Mononuclear cell (primary cell): ENCODE data around the gene ANKH. TPM values are rescaled to one million over a fixed set of nuclear protein-coding genes. Genes with fewer than 3 reads are reported as not detected.
"Not testable (repeated sequence)": the region's sequence is repeated elsewhere in the genome, so short reads cannot be mapped to it uniquely, and the experiment has no call there.

Experiments
- H3K27me3 ChIP-seq: 2 replicates; pipeline ENCODE4 v1.6.0; 2011; ENCODE audit warnings: low read length, control low read depth; ENCODE audit not compliant: insufficient read depth
- H3K4me1 ChIP-seq: 2 replicates; pipeline ENCODE4 v1.5.1; 2011; ENCODE audit warnings: mild to moderate bottlenecking, low read length, control low read depth; ENCODE audit not compliant: insufficient read depth
- H3K4me3 ChIP-seq: 2 replicates; pipeline ENCODE4 v1.5.1; 2011; ENCODE audit warnings: mild to moderate bottlenecking, low read length, moderate library complexity
- H3K9me3 ChIP-seq: 2 replicates; pipeline ENCODE4 v1.5.1; 2011; ENCODE audit warnings: low read depth, mild to moderate bottlenecking, control low read depth, low read length
- total RNA-seq: library from RNA; depleted of rRNA; stranded (reverse); fragments of >200 nt; gene quantifications from one replicate; pipeline ENCODE4 v1.2.3, GENCODE V29; 2012

Gene ANKH
- total RNA-seq, 1 donor: 35.7 TPM

DNA sequence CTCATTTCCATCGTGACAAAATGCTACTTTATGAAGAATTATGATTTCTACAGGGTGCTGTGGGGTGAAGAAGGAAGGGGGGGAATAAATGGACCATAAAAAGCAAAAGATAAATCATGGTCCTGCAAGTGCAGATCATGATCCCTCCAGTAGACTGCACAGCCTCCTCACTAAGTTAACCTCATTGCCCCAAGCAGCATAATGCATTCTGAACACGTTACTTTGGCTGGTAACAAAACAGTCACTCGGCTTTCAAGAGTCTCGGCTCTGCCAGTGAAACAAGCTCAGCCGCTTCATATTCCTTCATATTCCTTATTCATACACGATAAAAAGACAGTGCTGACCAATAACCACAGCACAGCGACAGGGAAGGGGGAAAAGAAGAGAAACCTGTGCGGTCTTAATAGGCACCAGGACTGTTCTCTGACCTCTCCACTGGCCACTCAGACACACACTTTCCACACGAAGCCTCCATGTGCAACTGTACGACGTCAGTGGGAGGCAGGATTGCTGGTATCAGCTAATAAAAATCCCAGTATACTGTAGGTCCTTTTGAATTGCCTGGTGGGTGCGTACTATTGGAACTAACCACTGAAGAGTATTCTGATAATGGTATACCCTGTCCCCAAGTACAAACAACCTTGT, 60.5 kb downstream of the ANKH start:
- H3K4me3 ChIP-seq: no peak overlapping the region
- peaks cover 34% of the 10 kb centered on the region for H3K4me1 ChIP-seq
- no peaks in the 10 kb centered on the region for H3K27me3 ChIP-seq
- H3K9me3 ChIP-seq: no peaks in the 10 kb centered on the region

DNA sequence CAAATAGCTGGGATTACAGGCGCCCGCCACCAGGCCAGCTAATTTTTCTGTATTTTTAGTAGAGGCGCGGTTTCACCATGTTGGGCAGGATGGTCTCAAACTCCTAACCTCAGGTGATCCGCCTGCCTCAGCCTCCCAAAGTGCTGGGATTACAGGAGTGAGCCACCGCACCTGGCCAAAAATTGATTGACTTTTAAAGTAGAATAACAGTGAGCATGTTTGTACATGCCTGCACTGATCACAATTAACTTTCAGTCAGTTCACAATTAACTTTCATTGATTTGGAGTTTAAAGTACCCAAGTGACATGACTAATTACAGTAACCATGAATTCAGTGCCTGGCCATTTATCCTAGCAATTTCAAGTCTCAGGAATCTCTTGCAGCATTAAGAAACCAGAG, 61.3 kb downstream of the ANKH start:
- Histone ChIP-seq H3K9me3 (no peaks in the 10 kb centered on the region), H3K27me3 (no peaks in the 10 kb centered on the region), H3K4me3 (no peak overlapping the region), H3K4me1 (peaks cover 34% of the 10 kb centered on the region)

DNA sequence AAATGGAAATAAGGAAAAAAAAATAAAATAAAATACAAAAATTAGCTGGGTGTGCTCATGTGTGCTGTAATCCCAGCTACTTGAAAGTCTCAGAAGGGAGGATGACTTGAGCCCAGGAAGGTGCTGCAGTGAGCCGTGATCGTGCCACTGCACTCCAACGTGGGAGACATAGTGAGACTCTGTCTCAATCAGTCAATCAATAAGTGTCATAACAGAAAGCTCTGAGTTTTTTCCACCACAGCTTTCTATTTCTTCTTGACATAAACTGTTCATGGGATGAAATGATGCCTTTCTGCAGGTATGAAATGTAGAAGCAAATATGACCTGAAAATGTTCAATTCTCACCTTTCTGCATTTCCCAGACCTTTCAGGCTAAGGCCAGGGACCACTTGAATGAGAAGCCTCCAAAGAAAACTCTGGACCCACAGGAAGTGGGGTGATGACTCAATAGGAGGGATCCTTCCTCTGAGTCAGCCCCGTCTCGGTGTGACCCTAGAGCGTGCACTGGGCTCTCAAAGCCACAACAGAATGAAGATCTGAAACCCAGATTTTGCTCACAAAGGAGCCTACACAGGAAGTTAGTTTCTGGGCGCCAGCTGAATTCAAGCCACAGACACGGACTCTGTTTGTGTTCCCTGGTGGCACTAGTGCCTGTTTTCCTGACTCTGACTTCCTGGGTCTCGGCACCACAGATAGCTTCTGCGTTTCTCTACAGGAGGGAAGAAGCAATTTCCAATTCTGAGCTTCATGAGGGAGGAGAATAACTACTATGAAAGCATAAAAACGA, 62.0 kb downstream of the ANKH start:
- H3K4me3 ChIP-seq: no peak overlapping the region
- H3K27me3 ChIP-seq: no peaks in the 10 kb centered on the region
- H3K4me1 ChIP-seq: peaks cover 34% of the 10 kb centered on the region
- H3K9me3 ChIP-seq: no peaks in the 10 kb centered on the region

DNA sequence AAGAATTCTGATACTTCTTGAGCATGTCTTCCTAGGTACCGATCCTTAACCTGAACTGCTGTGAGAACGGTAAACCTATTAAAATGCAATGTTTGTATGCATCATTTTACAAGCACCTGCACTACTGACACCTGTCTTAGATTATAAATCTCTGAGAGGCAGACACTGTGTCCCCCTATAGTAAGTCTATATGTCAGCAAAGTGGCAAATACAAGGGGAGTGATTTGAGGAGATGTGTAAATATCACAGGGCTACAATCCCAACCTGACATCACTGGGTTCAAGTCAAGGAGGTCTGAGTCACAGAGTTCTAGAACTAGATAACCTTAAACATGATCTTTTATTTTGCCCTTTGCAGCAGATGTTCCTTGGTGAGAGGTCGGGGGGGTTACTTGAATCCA, 64.1 kb downstream of the ANKH start:
- peaks cover 26% of the 10 kb centered on the region for H3K4me1 ChIP-seq
- no peaks in the 10 kb centered on the region for H3K9me3 ChIP-seq
- no peak overlapping the region for H3K4me3 ChIP-seq
- H3K27me3 ChIP-seq: no peaks in the 10 kb centered on the region

DNA sequence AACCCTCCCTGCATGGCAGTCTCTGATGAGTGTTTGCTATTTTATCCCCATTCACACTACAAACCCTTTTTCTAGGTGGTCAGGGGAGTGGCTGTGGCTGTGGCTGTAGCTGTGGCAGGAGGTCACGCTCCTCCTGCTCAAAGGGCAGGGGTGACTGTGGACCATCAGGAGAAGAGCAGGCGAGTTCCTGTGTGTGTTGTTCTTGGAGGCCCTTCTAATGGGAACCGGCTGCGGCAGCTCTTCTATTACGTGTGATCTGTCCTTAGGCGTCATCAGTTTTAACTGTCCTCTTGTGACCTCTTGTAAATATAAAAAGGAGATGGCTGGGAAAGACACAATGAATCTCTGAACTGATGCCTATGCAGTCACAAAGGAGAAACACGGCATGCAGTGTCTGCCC, 65.1 kb downstream of the ANKH start:
- Histone ChIP-seq H3K4me1 (peaks cover 22% of the 10 kb centered on the region), H3K9me3 (no peaks in the 10 kb centered on the region), H3K4me3 (no peak overlapping the region), H3K27me3 (no peaks in the 10 kb centered on the region)

DNA sequence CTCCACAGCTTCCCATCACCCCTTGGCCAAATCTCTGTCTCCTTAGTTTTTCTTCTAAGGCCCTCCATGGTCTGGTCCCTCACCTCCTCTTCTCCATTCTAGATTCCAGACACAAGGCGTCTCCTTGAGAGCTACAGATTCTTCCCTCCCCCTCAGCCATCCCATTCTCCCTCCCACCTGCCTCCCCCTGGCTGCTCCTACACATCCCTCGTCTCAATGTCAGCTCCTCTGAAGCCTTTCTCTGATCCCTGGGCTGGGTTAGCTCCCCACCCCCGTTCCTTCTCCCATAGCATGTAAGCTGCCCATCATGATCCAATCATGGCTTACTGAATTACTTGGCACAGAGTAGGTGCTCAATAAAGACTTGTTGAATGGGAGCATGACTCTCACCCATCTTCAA, 69.0 kb downstream of the ANKH start:
- Histone ChIP-seq H3K4me1 (no peaks in the 10 kb centered on the region), H3K27me3 (no peaks in the 10 kb centered on the region), H3K9me3 (no peaks in the 10 kb centered on the region), H3K4me3 (no peak overlapping the region)

DNA sequence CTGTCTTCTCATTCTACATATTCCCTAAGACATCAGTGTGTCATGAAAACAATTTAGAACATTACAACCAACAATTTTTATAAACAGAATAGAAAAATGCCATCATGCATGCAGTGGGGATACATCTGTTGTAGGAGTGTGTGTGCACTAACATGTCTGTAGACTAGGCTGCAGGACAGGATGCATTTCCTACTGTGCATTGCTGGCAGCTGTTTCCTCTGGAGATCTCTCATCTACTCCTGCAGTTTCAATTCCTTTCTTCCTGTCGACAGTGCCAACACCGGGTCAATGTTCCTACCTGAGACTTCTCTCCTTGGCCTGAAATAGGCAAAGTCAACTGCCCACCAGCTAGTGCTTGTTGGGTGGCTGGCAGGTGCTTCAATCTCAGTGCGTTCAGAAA, 69.8 kb downstream of the ANKH start:
- Histone ChIP-seq H3K27me3 (no peaks in the 10 kb centered on the region), H3K4me3 (no peak overlapping the region), H3K4me1 (no peaks in the 10 kb centered on the region), H3K9me3 (no peaks in the 10 kb centered on the region)

DNA sequence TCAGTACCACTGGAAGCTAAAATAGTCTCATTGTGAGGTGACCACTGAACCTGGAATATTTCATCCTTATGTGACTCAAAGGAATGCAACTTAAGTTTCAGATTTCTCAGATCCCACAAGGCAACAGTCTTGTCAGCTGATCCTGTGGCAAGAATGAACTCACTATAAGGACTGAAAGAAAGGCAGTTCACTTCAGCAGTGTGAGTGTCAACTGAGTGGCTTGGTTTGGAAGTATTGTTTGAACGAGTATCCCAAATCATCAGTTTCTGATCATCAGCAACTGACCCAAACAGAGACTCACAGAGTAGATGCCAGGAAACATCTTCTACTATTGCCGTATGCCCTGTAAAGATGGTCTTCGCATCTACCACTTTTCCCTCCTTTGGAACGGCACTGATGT, 74.2 kb downstream of the ANKH start:
- not testable (repeated sequence) for H3K27me3 ChIP-seq, H3K4me3 ChIP-seq, H3K9me3 ChIP-seq, H3K4me1 ChIP-seq

DNA sequence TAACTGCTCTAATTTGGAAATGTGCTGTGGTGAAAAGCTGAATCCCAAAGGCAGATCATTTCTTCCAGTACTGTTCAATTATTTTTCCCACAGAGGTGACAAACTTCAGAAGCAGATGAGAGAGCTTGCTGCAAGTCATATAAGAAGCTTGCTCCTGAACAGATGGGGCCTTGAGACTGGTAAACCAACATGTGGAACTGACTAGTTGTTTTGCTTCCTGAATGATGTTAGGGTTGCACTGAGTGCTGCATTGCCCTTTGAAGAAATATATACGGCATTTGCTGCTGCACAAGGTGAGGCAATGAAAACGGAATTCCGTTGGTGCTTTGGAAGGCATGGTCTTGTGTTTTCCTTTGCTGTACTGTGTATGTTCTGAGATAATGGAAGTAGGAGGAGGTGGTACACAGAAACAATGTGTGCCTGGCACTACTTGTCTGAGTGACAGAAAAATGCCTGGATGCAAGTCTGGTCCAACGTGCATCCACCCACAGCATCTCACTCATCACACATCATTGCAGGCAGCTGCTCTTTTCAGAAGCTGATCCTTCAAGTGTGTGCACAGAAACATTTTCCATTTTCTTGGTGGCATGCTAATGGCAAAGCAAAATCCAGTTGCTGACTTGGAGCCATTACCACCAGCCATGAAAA, 76.9 kb downstream of the ANKH start:
- Histone ChIP-seq H3K4me1 (no peaks in the 10 kb centered on the region), H3K27me3 (no peaks in the 10 kb centered on the region), H3K9me3 (no peaks in the 10 kb centered on the region), H3K4me3 (no peak overlapping the region)

DNA sequence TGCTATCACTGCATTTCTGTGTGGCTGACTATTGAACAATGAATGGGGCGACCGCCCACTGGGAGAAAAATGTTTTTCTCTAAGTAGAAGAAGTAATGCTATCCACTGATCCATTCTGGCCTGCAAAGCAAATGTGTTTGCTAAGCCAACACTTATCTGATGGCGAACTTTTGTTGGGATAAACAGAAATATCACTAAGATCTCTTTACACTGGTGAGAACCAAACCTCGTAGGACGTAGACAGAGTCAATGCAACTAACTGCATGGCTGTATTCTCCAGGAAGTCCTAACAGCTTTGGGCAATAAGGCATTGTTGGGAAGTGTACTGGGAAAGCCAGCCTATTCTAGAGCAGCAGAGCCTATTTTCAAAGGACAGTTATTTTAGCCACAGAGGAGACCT, 77.7 kb downstream of the ANKH start:
- H3K27me3 ChIP-seq: no peaks in the 10 kb centered on the region
- no peaks in the 10 kb centered on the region for H3K4me1 ChIP-seq
- no peak overlapping the region for H3K4me3 ChIP-seq
- H3K9me3 ChIP-seq: no peaks in the 10 kb centered on the region

DNA sequence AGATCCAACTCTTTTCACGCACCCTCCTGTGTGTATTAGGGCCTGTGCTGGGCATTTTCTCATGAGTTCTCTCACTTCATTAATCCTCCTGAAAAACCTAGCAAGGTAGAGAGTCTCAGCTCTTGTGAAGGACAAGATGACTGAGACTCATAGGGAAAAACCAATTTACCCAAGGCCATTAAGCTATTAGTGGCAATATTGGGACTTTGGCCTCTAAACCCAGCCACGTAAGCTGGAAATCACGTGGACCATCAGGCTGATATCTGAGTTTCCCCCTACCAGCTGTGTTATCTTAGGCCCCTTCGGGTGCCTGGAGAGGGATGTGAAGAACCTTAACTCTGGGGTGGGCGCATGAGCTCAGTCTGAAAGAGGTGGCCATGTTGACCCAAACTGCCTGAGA, 80.7 kb downstream of the ANKH start:
- Histone ChIP-seq H3K4me1 (no peaks in the 10 kb centered on the region), H3K9me3 (no peaks in the 10 kb centered on the region), H3K27me3 (no peaks in the 10 kb centered on the region), H3K4me3 (no peak overlapping the region)

DNA sequence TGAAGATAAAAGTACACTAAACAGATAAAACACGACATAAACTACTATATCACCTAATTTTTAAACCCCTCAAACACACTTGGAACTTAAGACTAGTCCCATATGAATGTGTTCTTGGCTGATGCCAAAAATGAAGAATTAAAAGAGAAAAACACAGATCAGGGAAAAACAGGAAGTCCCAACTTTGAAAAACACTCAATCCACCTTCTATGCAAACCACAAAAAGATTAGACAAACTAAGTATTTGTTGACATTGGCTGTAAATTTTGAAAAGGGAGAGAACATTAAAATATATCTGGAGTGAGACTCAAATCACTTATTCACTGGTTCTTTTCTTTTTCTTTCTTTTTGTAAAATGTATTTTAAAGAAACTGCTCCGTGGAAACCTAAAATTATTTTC, 81.4 kb downstream of the ANKH start:
- Histone ChIP-seq H3K4me3 (no peak overlapping the region), H3K9me3 (no peaks in the 10 kb centered on the region), H3K27me3 (no peaks in the 10 kb centered on the region), H3K4me1 (no peaks in the 10 kb centered on the region)

DNA sequence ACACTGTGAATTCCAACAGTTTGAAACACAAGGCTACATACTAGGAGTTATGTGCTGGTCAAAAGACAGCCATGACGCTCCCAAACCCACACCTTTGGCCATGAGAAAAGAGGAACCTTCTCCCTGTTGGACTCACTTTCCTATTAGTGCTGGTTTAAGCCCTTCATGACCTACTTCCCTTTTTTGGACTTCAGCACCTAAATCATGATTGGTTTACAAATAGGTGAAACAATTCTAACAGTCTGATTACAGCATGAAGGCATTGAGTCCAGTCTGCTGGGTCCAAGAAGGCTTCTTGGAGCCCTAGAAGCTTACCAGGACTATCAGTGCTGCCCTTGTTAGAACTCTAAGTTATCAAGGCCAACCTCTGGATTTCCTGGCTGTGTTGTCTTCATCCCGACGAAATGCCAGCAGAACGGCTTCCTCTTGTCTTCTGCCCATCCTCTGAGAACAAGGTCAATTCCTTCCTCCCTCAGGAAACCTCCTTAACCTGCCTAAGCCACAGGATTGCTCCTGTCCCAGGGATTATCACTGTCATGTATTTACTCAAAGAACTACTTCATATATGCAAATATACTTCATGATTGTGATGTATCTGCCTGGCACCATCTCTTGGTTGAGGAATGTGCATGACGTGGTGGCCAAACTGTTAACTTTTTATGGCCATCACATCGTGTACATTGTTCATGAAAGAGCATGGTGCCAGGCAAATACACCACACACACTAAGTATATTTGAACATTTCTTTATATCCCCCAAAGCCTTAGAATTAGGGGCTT, 83.6 kb downstream of the ANKH start:
- Histone ChIP-seq H3K4me3 (no peak overlapping the region), H3K9me3 (no peaks in the 10 kb centered on the region), H3K27me3 (no peaks in the 10 kb centered on the region), H3K4me1 (no peaks in the 10 kb centered on the region)

DNA sequence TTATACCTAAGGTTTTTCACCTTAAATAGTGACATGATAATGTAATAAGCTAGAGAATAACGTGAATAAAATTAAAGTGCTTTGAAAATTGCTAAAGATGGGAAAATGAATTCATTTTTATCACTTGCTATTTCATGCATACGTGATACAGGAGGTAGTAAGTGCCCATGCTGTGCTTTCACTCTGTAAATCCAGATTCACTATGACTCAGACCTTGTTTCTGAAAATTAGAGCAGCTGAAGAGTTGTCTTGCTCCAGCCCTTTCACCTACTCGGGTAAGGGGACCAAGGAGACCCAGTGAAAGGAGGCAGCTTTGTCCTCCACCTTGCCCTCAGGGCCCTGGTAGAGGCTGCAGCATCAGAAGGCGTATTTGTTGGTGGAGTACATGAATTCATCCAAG, 87.9 kb downstream of the ANKH start:
- Histone ChIP-seq H3K4me1 (no peaks in the 10 kb centered on the region), H3K27me3 (no peaks in the 10 kb centered on the region), H3K9me3 (no peaks in the 10 kb centered on the region), H3K4me3 (no peak overlapping the region)

DNA sequence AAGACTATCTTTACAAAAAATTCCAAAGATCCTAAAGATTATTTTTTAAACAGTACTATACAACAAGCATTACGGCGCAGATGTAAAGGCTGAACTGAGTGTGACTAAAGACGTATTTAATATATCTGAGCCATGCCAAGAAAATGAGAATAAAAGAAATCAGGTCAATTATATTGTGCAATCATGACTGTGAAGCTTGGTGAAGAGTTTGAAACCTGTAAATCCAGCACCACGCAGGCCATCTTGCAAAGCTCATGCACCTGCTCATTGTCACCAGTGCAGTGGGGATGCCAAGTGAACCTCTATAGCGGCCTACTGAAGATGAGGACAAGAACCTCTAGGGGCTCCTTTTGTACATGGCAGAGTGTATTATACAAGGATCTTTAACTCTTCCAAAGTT, 89.0 kb downstream of the ANKH start:
- Histone ChIP-seq H3K9me3 (no peaks in the 10 kb centered on the region), H3K4me3 (no peak overlapping the region), H3K4me1 (no peaks in the 10 kb centered on the region), H3K27me3 (no peaks in the 10 kb centered on the region)
